Nephron progenitor cell (in vitro differentiated cells): ENCODE results near the gene PTK6.

ENCODE experiments used
- DNase-seq: peaks from one replicate; pipeline ENCODE4 v3.0.0; 2021
- H3K27ac Mint-ChIP-seq: 2 replicates; pipeline ENCODE4 v1.8.0; 2021; ENCODE audit warnings: mild to moderate bottlenecking, moderate library complexity, mixed read lengths
- H3K27me3 Mint-ChIP-seq: 2 replicates; pipeline ENCODE4 v1.8.0; 2021; ENCODE audit warnings: mild to moderate bottlenecking, low read depth, mixed read lengths; ENCODE audit not compliant: poor library complexity
- H3K36me3 Mint-ChIP-seq: 2 replicates; pipeline ENCODE4 v1.8.0; 2021; ENCODE audit warnings: low read depth, mixed read lengths
- H3K4me1 Mint-ChIP-seq: 2 replicates; pipeline ENCODE4 v1.8.0; 2021; ENCODE audit warnings: mixed read lengths
- H3K4me3 Mint-ChIP-seq: 2 replicates; pipeline ENCODE4 v1.8.0; 2021; ENCODE audit warnings: mild to moderate bottlenecking, moderate library complexity, mixed read lengths
- H3K9me3 Mint-ChIP-seq: 2 replicates; pipeline ENCODE4 v1.8.0; 2021; ENCODE audit warnings: mild to moderate bottlenecking, moderate library complexity, mixed read lengths
- CTCF ChIP-seq: fragments of 200-600 bp; sonication (generic); IDR thresholded peaks from 2 replicates; pipeline ENCODE4 v1.5.0; 2021; ENCODE audit warnings: antibody characterized with exemption

Gene PTK6

GRCh38 chr20:63534831-63535651, 2.1 kb downstream of the PTK6 start:
- no peaks in the 10 kb centered on the region for H3K9me3 Mint-ChIP-seq
- no peak overlapping the region for H3K27ac Mint-ChIP-seq
- no peak for TF ChIP-seq CTCF
- H3K36me3 Mint-ChIP-seq = no peaks in the 10 kb centered on the region
- DNase-seq = peak; percentile 15
- H3K4me1 Mint-ChIP-seq = peaks cover 13% of the 10 kb centered on the region
- H3K27me3 Mint-ChIP-seq = no peaks in the 10 kb centered on the region
- no peak overlapping the region for H3K4me3 Mint-ChIP-seq

GRCh38 chr20:63534427-63534830, 2.7 kb downstream of the PTK6 start:
- H3K27me3 Mint-ChIP-seq = no peaks in the 10 kb centered on the region
- TF ChIP-seq CTCF = no peak

GRCh38 chr20:63533871-63534393, 3.2 kb downstream of the PTK6 start:
- DNase-seq = peak; percentile 13
- no peak overlapping the region for H3K4me3 Mint-ChIP-seq

More at GRCh38 chr20:63534427-63534830, 2.7 kb downstream of the PTK6 start:
- Mint-ChIP-seq H3K27ac (no peak overlapping the region), H3K4me3 (no peak overlapping the region), H3K4me1 (peaks cover 13% of the 10 kb centered on the region), H3K36me3 (no peaks in the 10 kb centered on the region), H3K9me3 (no peaks in the 10 kb centered on the region)
- DNase-seq = no peak

GRCh38 chr20:63533388-63533787, 3.8 kb downstream of the PTK6 start:
- Mint-ChIP-seq H3K4me3 (no peak overlapping the region), H3K27ac (no peak overlapping the region), H3K36me3 (no peaks in the 10 kb centered on the region), H3K4me1 (peaks cover 22% of the 10 kb centered on the region), H3K9me3 (no peaks in the 10 kb centered on the region), H3K27me3 (no peaks in the 10 kb centered on the region)
- no peak for DNase-seq
- TF ChIP-seq CTCF = no peak

More at GRCh38 chr20:63533871-63534393, 3.2 kb downstream of the PTK6 start:
- no peak for TF ChIP-seq CTCF
- H3K27me3 Mint-ChIP-seq = no peaks in the 10 kb centered on the region
- peaks cover 16% of the 10 kb centered on the region for H3K4me1 Mint-ChIP-seq
- H3K9me3 Mint-ChIP-seq = no peaks in the 10 kb centered on the region
- H3K36me3 Mint-ChIP-seq = no peaks in the 10 kb centered on the region
- no peak overlapping the region for H3K27ac Mint-ChIP-seq

- TF ChIP-seq CTCF = no peak
- no peaks in the 10 kb centered on the region for H3K27me3 Mint-ChIP-seq
- H3K27ac Mint-ChIP-seq = no peak overlapping the region
- peaks cover 26% of the 10 kb centered on the region for H3K4me1 Mint-ChIP-seq
- H3K4me3 Mint-ChIP-seq = no peak overlapping the region
- no peaks in the 10 kb centered on the region for H3K9me3 Mint-ChIP-seq
- no peaks in the 10 kb centered on the region for H3K36me3 Mint-ChIP-seq
- no peak for DNase-seq
These were observed 4.7 kb downstream of the PTK6 start for GRCh38 chr20:63532449-63532971.
